Fibroblast of skin of right quadriceps (primary cell): Measurements from ENCODE around the gene PRSS2.

ENCODE experiments used
- DNase-seq: peaks from one replicate; pipeline ENCODE4 v3.0.0-alpha.2; 2013

Gene PRSS2

GRCh38 chr7:142804728-142805207 lies 34.0 kb downstream of the PRSS2 start:
- DNase-seq = no peak

DNA sequence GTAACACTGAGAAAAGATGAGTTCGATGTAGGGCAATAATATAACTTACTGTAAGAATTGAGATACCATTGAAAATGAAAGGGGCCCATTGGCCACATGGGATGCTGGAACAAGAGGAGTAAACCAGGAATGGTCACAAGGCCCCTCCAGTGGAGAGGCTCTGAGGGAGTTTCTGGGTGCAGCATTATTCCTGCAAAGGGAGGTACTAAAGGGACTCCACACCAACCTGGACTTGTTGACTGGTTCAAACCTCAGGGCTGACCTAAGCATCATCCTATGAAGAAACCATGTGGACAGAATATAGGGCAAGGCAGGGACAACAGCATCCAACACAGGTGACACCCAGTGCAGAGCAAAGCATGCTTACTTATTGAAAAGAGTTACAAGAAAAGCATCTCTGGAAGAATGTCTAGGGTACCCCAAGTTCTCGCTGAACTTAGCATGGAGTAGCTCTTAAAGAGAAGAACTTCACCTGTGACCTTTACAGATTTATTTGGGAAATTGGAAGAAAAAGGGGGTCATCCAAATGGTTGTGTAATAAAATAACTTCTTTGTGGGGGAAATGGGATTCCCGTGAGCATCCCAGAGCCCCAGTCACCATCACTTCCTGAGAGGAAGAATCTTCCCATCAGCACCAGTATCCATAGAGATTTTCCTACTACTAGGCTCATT lies 34.7 kb downstream of the PRSS2 start:
- no peak for DNase-seq

DNA sequence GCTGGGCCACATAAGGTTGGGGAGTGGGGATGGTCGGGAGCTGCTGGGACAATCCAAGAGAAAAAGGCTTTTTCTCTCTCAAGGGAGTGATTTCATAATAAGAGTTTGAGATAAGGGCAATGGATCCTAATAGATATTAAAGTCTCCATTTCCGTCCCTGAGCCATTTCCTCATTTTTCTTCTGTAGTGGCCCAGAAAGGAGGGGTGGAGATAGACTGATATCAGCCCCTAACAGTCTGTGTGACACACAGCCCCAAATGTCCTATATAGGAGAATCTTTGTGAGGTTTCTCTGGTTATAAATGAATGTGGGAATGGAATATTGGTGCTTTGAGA lies 35.2 kb downstream of the PRSS2 start:
- no peak for DNase-seq

DNA sequence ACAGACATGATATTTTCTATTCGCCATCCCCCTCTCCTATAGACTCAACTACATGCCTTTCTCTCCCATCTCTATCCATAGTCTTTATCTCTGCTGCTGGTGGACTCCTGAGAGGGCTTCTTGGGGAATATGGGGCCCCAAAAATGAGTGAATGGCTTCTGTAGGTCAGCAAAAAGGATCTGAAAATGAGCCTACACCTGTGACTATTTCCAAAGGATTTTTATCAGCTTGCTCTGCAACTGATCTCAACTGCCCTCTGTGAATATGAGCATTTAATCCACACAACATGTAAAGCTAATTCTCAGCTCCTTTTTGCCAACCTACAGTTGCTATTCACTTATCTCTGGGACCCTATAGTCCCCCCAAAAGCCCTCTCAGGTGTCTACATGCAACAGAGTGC lies 36.2 kb downstream of the PRSS2 start:
- DNase-seq = no peak

- peak; percentile 12 for DNase-seq
These were observed 37.2 kb downstream of the PRSS2 start for GRCh38 chr7:142807855-142808460.

DNA sequence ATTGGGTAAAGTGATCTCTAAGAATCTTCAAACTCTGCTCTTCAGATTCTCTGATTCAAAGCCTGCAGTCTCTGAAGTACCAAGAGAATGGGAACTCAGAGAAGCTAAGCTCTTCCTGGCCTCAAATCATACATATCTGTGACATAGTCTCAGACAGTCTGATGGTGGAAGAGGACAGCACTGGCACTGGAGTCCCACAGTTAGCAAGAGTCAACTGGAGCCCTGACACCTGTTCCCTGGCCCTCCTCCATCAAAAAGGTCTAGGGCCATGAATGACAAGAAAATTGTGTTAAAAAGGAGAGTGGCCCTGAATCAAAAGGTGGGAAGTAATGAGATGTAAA lies 37.7 kb downstream of the PRSS2 start:
- DNase-seq = no peak

DNA sequence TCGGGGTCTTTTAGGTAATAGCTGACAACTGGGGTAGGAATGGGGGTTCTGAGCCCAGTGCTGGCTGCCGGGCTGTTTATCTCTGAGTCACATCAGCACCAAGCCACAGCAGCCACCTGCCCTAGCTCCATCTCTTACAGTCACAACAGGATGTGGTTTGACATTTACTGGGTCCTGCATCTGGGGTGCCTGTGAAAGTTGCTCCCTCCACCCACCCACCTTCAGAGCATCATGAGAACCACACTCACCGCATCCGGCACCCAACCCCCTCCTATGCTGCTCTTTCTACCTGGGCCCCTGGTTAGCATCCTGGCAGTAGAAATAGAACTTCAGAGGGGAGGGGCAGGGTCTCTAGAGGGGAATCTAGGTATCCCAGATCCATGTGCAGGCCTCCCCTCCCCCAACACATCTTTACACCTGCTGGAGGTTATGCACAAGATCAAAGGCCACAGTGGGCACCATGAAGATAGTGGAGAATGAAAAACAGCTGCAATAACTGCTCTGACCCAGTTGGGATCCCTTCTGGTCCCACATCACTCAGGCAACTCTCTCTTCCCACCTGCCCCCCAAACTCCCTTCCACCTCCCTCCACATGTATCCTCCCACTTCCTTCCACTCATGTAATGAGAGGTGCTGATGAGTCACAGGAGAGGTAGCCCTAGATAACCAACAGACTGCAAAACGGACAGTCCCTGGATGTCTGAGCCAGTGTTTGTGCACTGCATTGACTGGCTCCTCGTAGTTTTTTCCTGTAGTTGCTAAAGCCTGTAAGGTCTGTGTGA lies 38.2 kb downstream of the PRSS2 start:
- DNase-seq = no peak

- no peak for DNase-seq
These were observed 38.9 kb downstream of the PRSS2 start for GRCh38 chr7:142809671-142810070.

DNA sequence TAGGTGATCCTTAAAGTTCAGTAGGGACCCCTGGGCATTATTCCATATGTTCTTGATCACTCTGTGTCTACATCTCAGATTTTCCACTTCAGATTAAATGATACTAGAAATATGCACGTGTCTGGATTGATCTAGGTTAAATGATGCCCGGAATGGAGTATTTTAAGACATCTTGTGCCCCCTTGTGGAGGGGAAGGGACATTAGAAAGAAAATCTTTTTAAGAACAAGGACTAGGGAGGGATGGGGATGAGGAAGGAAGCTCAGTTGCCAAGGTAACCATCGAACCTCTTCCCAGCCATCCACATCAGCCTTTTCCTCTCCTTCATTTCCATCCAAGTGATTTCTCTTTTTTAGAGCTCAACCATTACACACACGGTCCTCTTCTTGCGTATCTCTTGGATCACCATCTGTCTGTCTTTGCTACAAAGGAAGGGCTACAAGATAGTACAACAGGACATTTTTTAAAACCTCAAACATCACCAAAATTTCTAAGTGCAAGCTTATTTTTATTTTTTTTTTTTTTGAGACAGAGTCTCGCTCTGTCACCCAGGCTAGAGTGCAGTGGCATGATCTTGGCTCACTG lies 40.5 kb downstream of the PRSS2 start:
- peak; percentile 48 for DNase-seq

DNA sequence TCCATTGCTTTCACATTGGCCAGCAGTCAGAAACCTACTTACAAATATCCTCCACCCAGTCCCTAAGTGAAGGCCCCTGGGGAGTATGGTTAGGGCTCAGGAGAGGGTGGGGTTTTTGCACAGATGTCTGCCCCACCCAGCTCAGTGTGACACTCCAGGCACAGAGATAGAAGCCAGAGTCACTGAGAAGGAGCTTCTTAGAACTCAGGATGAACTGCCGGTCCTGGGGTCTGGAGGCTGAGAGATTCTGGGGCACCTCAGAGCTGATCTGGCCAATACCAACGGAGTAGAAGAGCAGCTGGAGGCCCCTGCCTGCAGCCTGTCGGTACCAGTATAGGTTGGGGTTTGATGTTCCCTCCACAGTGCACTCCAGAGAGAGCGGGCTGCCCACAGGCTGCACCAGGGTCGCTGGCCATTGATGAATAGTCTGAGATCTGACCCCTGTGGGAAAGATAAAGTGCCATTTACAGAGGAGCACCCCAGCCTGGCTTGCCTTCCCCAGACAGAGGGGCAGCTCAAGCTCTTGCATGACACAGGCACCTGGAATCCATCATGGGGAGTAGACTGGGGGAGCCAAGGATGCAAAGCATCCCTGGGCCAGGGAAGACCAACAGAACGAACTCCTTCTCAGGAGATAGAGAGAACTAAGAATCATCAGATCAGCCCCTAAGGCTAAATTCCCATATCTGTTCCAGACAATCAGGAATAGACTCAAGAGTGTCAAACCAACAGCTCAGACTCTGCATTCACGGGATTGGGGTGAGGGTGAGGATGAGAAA lies 41.9 kb downstream of the PRSS2 start:
- DNase-seq = no peak

GRCh38 chr7:142813226-142813625 lies 42.5 kb downstream of the PRSS2 start:
- DNase-seq = peak; percentile 59

- no peak for DNase-seq
These were observed 42.9 kb downstream of the PRSS2 start for GRCh38 chr7:142813699-142814098.

GRCh38 chr7:142814451-142814850 lies 43.7 kb downstream of the PRSS2 start:
- DNase-seq = no peak

- no peak for DNase-seq
These were observed 44.4 kb downstream of the PRSS2 start for GRCh38 chr7:142815134-142815533.

GRCh38 chr7:142817506-142817905 lies 46.7 kb downstream of the PRSS2 start:
- no peak for DNase-seq

DNA sequence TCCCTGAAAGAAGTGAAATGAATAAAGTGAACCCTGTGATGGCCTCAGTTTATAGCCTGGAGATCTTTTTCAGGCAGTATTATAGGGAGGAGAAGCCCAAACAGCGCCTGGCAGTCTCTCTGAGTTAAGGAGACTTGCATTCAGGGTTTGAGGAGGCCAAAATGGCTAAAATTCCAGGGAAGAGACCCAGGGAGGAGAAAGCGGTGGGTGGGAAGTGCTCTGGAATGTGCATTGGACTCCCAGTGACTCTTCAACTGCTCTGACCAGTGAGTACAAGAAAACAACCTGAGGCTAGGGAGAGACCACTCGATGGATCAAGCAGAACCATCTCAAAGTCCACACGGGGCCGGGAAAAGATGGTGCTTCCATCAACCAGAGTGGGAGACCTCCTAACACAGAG lies 48.8 kb downstream of the PRSS2 start:
- no peak for DNase-seq

GRCh38 chr7:142822714-142823113 lies 51.9 kb downstream of the PRSS2 start:
- DNase-seq = no peak
